ENCODE measurements around the gene PHACTR1.

Gene PHACTR1

DNA sequence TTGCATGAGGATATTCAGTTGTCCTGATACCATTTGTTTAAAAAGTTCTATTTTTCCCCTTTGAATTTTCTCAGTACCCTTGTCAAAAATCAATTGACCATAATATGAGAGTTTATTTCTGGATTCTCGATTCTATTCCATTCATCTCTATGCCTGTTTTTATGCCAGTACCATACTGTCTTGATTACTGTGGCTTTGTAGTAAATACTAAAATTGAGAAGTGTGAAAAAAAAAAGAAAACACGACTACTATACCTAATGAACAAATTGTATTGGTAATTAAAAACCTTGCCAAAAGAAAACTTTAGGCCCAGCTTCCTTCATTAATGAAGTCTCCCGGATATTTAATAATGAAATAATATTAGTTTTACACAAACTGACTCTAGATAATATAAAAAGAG is 426.0 kb downstream of the PHACTR1 start:
- TF ChIP-seq, protein P1, sequence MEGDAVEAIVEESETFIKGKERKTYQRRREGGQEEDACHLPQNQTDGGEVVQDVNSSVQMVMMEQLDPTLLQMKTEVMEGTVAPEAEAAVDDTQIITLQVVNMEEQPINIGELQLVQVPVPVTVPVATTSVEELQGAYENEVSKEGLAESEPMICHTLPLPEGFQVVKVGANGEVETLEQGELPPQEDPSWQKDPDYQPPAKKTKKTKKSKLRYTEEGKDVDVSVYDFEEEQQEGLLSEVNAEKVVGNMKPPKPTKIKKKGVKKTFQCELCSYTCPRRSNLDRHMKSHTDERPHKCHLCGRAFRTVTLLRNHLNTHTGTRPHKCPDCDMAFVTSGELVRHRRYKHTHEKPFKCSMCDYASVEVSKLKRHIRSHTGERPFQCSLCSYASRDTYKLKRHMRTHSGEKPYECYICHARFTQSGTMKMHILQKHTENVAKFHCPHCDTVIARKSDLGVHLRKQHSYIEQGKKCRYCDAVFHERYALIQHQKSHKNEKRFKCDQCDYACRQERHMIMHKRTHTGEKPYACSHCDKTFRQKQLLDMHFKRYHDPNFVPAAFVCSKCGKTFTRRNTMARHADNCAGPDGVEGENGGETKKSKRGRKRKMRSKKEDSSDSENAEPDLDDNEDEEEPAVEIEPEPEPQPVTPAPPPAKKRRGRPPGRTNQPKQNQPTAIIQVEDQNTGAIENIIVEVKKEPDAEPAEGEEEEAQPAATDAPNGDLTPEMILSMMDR (IDR thresholded peaks at IDR 0.05; ENCODE audit: insufficient read depth, low read depth, low read length, missing control alignments) = no peak
- no peak overlapping the region for H3K4me3 ChIP-seq (ENCODE audit: low read depth, low read length)
- no peak for DNase-seq (ENCODE audit: low read depth)

DNA sequence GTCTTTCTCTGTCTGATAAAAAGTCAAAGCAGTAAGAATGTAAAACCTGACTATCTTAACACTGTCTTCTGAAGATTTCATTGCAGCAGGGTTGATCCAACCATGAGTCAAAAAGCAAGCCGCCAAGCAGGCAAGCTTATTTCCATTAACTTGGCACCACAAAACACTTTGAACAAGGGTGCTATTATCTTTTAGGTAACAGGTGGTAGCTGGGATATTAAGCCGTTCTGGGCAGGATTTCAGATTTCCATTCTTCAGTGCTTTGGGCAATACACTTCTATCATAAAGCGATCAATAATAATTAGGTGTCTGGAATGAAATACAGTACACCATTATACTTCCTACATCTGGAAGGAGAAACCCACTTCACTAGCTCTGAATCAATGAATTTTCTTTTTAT is 429.9 kb downstream of the PHACTR1 start:
- H3K4me3 ChIP-seq (ENCODE audit: low read depth, low read length) = no peak overlapping the region
- DNase-seq (ENCODE audit: low read depth) = no peak
- TF ChIP-seq, protein P1 (IDR thresholded peaks at IDR 0.05; ENCODE audit: insufficient read depth, low read depth, low read length, missing control alignments) = no peak

DNA sequence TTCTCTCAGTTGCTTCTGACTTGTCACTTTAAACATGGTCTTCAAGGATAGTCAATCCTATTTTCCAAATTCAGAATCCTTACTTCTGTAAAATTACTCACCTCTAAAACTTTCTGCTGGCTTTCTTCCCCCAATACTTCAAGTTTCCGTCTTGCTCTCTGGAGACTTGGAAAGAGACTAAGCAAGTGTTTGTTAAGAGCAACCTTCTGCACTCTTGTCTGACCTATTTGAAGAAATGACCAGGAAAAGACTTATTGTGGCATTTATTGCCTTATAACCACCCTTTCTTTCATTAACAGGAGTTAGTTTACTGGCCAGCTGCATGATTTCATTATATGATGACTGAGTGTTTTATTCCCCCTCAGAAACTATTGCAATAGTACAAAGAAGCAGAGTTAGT is 430.8 kb downstream of the PHACTR1 start:
- no peak for DNase-seq (ENCODE audit: low read depth)
- H3K4me3 ChIP-seq (ENCODE audit: low read depth, low read length) = no peak overlapping the region
- TF ChIP-seq, protein P1 (IDR thresholded peaks at IDR 0.05; ENCODE audit: insufficient read depth, low read depth, low read length, missing control alignments) = no peak

DNA sequence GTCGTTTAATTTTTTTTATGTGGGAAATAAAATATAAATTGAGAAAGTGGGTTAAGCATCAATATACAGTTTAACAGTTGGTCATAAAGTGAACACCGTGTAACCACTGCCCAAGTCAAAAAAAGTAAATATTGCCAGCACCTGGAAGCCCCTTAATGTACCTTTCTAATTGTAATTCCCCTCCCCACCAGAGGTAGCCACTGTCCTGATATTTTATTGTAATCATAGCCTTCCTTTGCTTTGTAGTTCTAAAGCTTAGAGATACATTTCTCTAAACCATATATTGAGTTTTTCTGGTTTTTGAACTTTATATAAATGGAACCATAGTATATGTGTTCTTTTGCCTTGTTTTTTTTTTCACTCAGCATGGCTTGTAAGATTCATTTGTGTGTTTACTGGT is 431.2 kb downstream of the PHACTR1 start:
- TF ChIP-seq, protein P1 (IDR thresholded peaks at IDR 0.05; ENCODE audit: insufficient read depth, low read depth, low read length, missing control alignments) = no peak
- H3K4me3 ChIP-seq (ENCODE audit: low read depth, low read length) = no peak overlapping the region
- no peak for DNase-seq (ENCODE audit: low read depth)

DNA sequence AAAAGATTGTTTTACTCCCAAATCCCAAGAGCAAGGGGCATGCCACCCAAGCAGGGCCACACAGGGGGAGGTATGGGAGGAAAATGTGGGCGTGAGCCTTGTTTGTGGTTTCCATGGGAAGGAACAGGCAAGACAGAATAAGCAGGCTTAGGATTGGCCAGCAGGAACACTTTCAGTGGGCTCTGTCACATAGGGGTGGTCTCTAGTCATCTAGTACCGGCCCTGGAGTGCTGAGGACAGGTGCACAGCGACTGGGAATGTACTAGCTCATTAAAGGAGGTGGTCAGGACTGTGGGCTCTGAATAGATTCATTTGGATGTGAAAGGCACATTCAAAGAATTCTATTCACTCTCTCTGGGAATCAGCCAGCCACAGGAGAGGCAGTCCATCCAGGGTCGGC is 436.2 kb downstream of the PHACTR1 start:
- no peak for DNase-seq (ENCODE audit: low read depth)
- H3K4me3 ChIP-seq (ENCODE audit: low read depth, low read length) = no peak overlapping the region
- TF ChIP-seq, protein P1 (IDR thresholded peaks at IDR 0.05; ENCODE audit: insufficient read depth, low read depth, low read length, missing control alignments) = no peak

DNA sequence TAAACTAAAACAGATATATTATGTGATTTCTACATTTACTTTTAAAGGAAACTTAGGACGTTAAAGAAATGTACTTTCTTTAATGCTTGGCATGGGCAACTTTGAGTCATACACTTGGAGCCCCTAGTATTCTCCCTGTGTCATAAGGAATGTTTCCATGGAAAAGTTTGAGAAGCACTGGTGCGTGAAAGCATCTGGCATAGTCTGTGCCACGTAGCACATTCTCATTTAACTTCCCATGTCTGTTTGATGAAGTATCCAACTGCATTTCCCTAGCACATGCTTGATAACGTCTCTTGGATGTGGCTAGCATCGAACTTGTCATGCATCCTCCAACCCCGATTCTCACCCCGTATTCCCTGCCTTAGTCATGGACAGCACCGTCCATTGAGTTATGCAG is 439.8 kb downstream of the PHACTR1 start:
- DNase-seq (ENCODE audit: low read depth) = no peak
- H3K4me3 ChIP-seq (ENCODE audit: low read depth, low read length) = no peak overlapping the region
- TF ChIP-seq, protein P1 (IDR thresholded peaks at IDR 0.05; ENCODE audit: insufficient read depth, low read depth, low read length, missing control alignments) = no peak

DNA sequence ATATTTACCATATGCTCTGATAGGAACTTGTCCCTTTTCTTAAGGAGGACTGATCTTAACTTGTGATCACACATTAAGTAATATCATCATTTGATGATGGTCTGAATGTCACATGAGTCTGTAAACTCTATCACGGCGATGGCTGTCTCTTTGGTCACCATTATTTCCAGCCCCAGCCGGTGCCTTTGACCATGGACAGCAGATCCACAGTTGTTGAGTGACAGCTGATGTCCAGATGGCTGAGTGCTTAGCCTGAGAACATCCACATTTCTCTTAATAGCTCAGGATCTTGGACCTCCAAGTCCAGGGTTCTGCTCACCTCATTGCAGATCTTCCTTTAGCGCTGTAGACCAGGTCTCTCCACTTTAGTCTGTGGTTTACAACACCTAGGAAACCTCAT is 440.7 kb downstream of the PHACTR1 start:
- no peak for DNase-seq (ENCODE audit: low read depth)
- H3K4me3 ChIP-seq (ENCODE audit: low read depth, low read length) = no peak overlapping the region
- TF ChIP-seq, protein P1 (IDR thresholded peaks at IDR 0.05; ENCODE audit: insufficient read depth, low read depth, low read length, missing control alignments) = no peak

All from GM12865 (cell line).